Measurements from ENCODE around the gene CT47C1.
A peak's percentile ranks its signal among the peaks of the same experiment; 100 is the strongest.

CT47C1 gene

DNA sequence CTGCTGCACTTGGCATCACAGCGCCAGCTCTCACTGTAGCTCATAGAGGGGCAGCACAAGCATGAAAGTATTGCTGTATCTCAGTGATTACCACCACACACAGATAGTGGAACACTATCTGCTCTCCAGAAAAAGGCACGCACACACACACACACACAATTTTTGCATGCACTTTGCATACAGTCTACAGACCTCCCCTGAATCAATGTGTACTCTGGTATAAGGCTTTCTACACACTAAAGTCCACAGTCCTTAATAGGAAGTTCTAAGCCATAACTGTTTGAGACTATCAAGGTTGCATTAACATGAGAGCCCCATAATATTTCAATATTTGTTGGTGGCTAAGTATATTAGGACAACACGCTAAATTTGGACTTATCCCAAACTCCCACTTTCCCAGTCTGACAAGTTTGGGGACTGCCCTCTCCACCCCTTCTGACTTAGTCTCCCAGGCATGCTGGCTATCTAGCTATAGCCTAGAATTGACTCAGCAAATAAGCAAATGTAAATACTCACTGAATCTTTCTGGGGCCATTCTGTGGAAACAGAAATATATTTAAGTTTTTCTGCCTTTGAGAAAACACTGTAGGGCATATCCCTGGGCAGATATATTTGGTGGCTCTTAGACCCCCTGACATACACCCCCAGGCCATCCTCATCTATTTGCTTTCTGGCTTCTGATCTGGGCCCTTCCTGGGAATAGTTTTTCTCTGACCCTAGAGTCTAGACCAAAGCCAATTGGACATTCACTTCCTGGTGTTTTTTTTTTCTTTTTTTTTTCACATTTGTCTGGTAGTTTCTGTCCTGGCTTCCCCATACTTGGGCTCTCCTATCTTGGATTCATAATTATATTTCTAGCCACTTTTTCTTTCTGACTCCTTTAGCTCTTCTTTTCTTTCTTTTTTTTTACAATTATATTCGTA is 36.4 kb upstream of the CT47C1 start:
- CTCF ChIA-PET, result no interaction called here
- POLR2A ChIA-PET, result interaction anchor here (0.7 kb wide), 1 partner anchor 41 kb away, joined by 4 read pairs; no protein-coding TSS in a partner anchor
- no peak for DNase-seq (ENCODE audit: low read depth, low spot score)
- TF ChIP-seq, protein P1, sequence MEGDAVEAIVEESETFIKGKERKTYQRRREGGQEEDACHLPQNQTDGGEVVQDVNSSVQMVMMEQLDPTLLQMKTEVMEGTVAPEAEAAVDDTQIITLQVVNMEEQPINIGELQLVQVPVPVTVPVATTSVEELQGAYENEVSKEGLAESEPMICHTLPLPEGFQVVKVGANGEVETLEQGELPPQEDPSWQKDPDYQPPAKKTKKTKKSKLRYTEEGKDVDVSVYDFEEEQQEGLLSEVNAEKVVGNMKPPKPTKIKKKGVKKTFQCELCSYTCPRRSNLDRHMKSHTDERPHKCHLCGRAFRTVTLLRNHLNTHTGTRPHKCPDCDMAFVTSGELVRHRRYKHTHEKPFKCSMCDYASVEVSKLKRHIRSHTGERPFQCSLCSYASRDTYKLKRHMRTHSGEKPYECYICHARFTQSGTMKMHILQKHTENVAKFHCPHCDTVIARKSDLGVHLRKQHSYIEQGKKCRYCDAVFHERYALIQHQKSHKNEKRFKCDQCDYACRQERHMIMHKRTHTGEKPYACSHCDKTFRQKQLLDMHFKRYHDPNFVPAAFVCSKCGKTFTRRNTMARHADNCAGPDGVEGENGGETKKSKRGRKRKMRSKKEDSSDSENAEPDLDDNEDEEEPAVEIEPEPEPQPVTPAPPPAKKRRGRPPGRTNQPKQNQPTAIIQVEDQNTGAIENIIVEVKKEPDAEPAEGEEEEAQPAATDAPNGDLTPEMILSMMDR (IDR thresholded peaks at IDR 0.05; ENCODE audit: insufficient read depth, low read length, missing control alignments), result no peak
- H3K4me3 ChIP-seq (ENCODE audit: low read depth, low read length), result no peak overlapping the region

DNA sequence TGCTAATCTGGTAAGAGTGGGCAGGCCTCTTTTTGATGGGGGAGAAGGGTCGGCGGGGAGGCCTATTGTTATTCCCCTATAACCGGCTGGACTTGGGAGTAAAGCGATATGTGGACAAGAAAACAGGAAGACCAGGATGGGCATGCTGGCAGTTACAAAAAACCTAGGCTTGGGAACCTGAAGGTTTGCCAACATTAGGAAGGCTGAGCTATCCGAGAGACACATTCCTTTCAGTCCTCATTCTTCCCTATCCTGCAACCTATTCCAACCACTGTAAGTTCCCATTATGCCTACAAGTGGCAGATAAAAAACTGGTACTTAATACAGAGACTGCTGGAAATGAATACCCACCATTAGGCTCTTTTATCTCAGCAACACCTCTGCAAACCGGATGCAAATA is 32.4 kb upstream of the CT47C1 start:
- ChIA-PET CTCF (interaction anchor here (0.8 kb wide), 1 partner anchor 35 kb away, joined by 3 read pairs; no protein-coding TSS in a partner anchor), POLR2A (no interaction called here)
- no peak overlapping the region for H3K4me3 ChIP-seq (ENCODE audit: low read depth, low read length)
- DNase-seq (ENCODE audit: low read depth, low spot score), result no peak
- TF ChIP-seq, protein P1 (IDR thresholded peaks at IDR 0.05; ENCODE audit: insufficient read depth, low read length, missing control alignments), result no peak

DNA sequence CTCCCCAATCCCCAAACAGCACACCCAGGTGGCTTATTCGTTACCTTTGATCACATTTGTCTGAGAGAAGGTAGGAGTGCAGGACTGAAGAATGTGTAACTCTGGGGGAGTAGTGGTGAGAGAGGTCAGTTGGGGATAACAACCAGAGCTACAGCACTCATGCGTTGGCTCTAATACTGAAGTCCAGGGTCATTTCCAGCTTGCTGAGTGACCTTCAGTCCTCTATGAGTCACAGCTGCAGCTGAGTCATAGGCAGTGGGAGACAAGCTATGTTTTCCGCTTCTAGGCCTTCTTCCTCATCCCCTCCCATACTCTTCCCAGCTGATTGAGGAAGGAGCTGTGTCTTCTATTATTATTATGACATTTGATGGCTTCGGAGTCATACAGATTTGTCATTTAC is 31.6 kb upstream of the CT47C1 start:
- H3K4me3 ChIP-seq (ENCODE audit: low read depth, low read length), result no peak overlapping the region
- CTCF ChIA-PET, result interaction anchor here (0.9 kb wide), 1 partner anchor 32 kb away, joined by 3 read pairs; no protein-coding TSS in a partner anchor
- TF ChIP-seq, protein P1 (IDR thresholded peaks at IDR 0.05; ENCODE audit: insufficient read depth, low read length, missing control alignments), result no peak
- POLR2A ChIA-PET, result no interaction called here
- peak; percentile 3 for DNase-seq (ENCODE audit: low read depth, low spot score)

DNA sequence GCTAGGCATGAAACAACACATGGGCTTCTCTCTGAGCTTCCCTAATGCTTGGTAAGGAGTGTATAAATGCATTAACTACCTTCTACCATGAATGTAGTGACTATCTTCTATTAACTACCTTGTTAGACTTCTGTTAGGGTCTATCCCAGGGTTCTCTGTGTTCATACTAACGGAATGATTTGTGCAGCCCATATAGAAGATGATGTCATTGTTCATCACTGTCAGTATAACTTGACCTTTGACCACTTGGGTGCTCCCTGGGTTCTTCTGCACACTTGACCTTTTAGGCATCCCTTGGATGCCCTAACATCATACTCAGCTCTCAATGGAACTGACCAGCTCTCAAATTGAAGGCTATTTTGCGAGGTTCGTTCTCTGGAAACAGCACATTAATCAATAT is 30.8 kb upstream of the CT47C1 start:
- TF ChIP-seq, protein P1 (IDR thresholded peaks at IDR 0.05; ENCODE audit: insufficient read depth, low read length, missing control alignments), result no peak
- DNase-seq (ENCODE audit: low read depth, low spot score), result no peak
- H3K4me3 ChIP-seq (ENCODE audit: low read depth, low read length), result no peak overlapping the region
- CTCF ChIA-PET, result no interaction called here
- POLR2A ChIA-PET, result no interaction called here

DNA sequence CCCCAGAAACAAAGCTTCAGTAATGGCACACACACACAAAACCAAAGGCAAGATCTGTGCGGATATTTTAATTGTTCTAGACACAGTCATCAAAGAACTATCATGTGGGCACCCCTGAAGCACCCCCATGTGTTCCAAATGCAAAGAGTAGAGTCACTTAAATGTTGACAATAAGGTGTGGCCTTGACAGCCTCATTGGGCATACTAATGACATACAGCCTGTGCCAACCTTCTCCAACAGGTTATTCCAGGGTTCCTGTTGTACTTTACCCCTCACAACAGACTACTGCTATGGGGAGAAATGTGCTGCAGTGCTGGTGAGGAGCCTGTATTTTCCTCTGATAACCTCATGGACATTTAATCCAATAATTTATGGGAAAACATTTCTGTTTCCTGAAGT is 29.8 kb upstream of the CT47C1 start:
- CTCF ChIA-PET, result no interaction called here
- TF ChIP-seq, protein P1 (IDR thresholded peaks at IDR 0.05; ENCODE audit: insufficient read depth, low read length, missing control alignments), result no peak
- no peak for DNase-seq (ENCODE audit: low read depth, low spot score)
- no peak overlapping the region for H3K4me3 ChIP-seq (ENCODE audit: low read depth, low read length)
- POLR2A ChIA-PET, result no interaction called here

DNA sequence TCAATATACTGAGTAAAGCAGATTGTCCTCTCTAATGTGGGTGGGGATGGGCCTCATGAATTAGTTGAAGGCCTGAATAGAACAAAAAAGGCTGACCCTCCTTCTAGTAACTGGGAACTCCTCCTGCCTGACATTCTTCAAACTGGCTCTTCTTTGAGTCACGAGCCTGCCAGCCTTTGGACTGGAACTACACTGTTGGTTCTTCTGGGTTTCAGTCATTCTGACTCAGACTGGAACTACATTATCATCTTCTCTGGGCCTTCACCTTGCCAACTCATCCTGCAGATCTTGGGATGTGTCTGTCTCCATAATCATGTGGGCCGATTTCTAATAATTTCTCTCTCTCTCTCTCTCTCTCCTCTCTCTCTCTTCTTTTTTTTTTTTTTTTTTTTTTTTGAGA is 26.9 kb upstream of the CT47C1 start:
- ChIA-PET POLR2A (no interaction called here), CTCF (no interaction called here)
- TF ChIP-seq, protein P1 (IDR thresholded peaks at IDR 0.05; ENCODE audit: insufficient read depth, low read length, missing control alignments), result no peak
- no peak for DNase-seq (ENCODE audit: low read depth, low spot score)
- no peak overlapping the region for H3K4me3 ChIP-seq (ENCODE audit: low read depth, low read length)
